ENCODE results near the gene PTGES2. TPM values are rescaled to one million over a fixed set of nuclear protein-coding genes. Genes with fewer than 3 reads are reported as not detected.
A peak's percentile ranks its signal among the peaks of the same experiment; 100 is the strongest.

PTGES2 gene
- total and polyA plus RNA-seq, 4 donors: 22.8 to 41.1 (median 31.5) TPM

DNA sequence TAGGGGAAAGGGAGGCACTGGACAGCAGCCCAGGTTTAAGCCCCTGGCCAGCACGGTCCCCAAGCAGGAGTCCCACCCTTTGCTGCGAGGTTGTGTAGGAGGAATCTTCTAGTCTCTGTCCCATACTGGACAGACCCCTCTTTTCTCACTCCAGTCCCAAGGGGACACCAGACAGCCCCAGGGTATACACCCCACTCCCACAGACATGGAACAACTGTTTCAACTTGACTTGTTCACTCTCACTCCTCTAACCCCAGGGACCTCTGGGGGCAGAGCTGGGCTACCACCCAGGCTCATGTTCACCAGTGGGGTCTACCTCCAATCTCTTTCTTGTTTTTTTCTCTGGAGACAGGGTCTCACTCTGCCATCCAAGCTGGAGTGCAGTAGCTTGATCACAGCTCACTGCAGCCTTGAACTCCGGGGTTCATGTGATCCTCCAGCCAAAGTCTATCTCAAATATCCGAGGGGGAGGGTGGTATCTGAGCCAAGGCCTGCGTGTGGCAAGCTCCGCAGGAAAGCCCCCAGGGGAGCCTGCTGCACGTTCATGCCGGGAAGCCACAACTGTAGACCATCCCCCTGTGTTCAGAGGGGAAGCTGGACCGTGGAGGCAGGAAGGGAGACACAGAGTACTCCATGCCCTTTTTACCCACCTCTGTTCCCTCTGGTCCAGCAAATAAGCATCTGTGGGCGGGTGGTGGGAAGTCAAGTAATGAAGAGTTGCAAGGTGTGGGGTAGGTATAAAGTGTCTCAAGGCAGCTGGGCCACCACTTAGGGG lies 1.8 kb downstream of the PTGES2 start:
- Histone ChIP-seq H3K4me1 (ENCODE audit: control insufficient read depth in 4 of 4, insufficient read depth in 4 of 4, low read length in 3 of 4) (peaks cover 13 to 34% (median 23%) of the 10 kb centered on the region in 4 donors), H3K27ac (ENCODE audit: low read depth in 1 of 2, low read length in 2 of 2) (no peak overlapping the region), H3K9ac (ENCODE audit: low read depth in 1 of 2, low read length in 2 of 2) (no peak overlapping the region), H3K9me3 (ENCODE audit: control insufficient read depth in 4 of 4, low read length in 3 of 4) (no peaks in the 10 kb centered on the region), H3K27me3 (ENCODE audit: control insufficient read depth in 4 of 4, insufficient read depth in 4 of 4, low read length in 3 of 4) (no peaks in the 10 kb centered on the region), H3K36me3 (ENCODE audit: control insufficient read depth in 4 of 4, insufficient read depth in 3 of 4, low read depth in 1 of 4, low read length in 3 of 4) (peaks cover 3 to 20% (median 7%) of the 10 kb centered on the region in 4 donors), H3K4me3 (ENCODE audit: low read depth in 1 of 3, low read length in 3 of 3) (no peak overlapping the region)
- TF ChIP-seq, protein P1, sequence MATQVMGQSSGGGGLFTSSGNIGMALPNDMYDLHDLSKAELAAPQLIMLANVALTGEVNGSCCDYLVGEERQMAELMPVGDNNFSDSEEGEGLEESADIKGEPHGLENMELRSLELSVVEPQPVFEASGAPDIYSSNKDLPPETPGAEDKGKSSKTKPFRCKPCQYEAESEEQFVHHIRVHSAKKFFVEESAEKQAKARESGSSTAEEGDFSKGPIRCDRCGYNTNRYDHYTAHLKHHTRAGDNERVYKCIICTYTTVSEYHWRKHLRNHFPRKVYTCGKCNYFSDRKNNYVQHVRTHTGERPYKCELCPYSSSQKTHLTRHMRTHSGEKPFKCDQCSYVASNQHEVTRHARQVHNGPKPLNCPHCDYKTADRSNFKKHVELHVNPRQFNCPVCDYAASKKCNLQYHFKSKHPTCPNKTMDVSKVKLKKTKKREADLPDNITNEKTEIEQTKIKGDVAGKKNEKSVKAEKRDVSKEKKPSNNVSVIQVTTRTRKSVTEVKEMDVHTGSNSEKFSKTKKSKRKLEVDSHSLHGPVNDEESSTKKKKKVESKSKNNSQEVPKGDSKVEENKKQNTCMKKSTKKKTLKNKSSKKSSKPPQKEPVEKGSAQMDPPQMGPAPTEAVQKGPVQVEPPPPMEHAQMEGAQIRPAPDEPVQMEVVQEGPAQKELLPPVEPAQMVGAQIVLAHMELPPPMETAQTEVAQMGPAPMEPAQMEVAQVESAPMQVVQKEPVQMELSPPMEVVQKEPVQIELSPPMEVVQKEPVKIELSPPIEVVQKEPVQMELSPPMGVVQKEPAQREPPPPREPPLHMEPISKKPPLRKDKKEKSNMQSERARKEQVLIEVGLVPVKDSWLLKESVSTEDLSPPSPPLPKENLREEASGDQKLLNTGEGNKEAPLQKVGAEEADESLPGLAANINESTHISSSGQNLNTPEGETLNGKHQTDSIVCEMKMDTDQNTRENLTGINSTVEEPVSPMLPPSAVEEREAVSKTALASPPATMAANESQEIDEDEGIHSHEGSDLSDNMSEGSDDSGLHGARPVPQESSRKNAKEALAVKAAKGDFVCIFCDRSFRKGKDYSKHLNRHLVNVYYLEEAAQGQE (IDR thresholded peaks at IDR 0.05): no peak
- TF ChIP-seq, protein P2, sequence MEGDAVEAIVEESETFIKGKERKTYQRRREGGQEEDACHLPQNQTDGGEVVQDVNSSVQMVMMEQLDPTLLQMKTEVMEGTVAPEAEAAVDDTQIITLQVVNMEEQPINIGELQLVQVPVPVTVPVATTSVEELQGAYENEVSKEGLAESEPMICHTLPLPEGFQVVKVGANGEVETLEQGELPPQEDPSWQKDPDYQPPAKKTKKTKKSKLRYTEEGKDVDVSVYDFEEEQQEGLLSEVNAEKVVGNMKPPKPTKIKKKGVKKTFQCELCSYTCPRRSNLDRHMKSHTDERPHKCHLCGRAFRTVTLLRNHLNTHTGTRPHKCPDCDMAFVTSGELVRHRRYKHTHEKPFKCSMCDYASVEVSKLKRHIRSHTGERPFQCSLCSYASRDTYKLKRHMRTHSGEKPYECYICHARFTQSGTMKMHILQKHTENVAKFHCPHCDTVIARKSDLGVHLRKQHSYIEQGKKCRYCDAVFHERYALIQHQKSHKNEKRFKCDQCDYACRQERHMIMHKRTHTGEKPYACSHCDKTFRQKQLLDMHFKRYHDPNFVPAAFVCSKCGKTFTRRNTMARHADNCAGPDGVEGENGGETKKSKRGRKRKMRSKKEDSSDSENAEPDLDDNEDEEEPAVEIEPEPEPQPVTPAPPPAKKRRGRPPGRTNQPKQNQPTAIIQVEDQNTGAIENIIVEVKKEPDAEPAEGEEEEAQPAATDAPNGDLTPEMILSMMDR (IDR thresholded peaks at IDR 0.05; ENCODE audit: low read depth, low read length, missing input control): no peak
- TF ChIP-seq HNF4A (conservative IDR thresholded peaks at IDR 0.05) (peak; percentile 47 to 68), YY1 (IDR thresholded peaks at IDR 0.05) (no peak), SP1 (IDR thresholded peaks at IDR 0.05) (peak; percentile 23), FOXA2 (IDR thresholded peaks at IDR 0.05) (no peak), RXRA (IDR thresholded peaks at IDR 0.05) (peak in 1 of 2 donors; percentile 1)
- 46% methylated on average over 10 of the region's 10 CpGs for WGBS
- DNase-seq (ENCODE audit: low spot score): no peak

DNA sequence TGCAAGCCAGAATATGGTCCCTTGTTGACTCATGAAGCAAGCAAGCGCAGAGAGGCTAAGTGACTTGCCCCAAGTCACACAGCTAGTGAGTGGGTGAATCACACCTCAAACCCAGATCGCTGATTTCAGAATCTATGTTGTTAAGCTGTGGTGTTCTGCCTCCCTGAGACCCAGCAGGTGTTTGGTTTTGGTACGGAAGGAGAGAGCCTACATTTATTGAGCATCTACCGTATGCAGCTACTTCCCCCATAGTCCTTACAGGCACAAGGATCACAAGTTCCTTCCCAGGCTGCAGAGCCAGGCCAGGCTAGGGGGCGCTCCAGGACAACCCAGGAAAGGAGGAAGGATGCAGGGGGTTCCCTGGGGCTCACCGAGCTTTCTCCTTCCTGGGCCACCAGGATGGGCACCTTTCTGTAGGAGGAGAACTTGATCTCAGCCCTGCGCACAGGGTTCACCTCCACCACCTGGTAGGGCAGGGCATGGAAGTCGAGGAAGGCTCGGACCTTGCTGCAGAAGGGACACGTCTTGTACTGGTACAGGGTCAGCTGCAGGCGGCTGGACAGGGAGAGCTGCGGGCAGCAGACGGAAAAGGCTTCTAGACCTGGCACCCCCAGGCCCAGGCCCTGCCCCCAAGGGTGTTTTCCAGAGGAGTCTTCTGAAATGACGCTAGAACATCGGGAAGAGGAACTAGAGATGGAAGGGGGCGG lies 2.5 kb downstream of the PTGES2 start:
- no peak overlapping the region for H3K9ac ChIP-seq (ENCODE audit: low read depth in 1 of 2, low read length in 2 of 2)
- TF ChIP-seq, protein P2 (IDR thresholded peaks at IDR 0.05; ENCODE audit: low read depth, low read length, missing input control): peak; percentile 15
- TF ChIP-seq, protein P3, sequence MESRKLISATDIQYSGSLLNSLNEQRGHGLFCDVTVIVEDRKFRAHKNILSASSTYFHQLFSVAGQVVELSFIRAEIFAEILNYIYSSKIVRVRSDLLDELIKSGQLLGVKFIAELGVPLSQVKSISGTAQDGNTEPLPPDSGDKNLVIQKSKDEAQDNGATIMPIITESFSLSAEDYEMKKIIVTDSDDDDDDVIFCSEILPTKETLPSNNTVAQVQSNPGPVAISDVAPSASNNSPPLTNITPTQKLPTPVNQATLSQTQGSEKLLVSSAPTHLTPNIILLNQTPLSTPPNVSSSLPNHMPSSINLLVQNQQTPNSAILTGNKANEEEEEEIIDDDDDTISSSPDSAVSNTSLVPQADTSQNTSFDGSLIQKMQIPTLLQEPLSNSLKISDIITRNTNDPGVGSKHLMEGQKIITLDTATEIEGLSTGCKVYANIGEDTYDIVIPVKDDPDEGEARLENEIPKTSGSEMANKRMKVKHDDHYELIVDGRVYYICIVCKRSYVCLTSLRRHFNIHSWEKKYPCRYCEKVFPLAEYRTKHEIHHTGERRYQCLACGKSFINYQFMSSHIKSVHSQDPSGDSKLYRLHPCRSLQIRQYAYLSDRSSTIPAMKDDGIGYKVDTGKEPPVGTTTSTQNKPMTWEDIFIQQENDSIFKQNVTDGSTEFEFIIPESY (IDR thresholded peaks at IDR 0.05): no peak
- peak in 1 of 2 donors; percentile 45 for TF ChIP-seq RAD21 (IDR thresholded peaks at IDR 0.05)
- peak; percentile 75 for DNase-seq (ENCODE audit: low spot score)
- no peak overlapping the region for H3K4me3 ChIP-seq (ENCODE audit: low read depth in 1 of 3, low read length in 3 of 3)
- peaks cover 3 to 24% (median 7%) of the 10 kb centered on the region in 4 donors for H3K36me3 ChIP-seq (ENCODE audit: control insufficient read depth in 4 of 4, insufficient read depth in 3 of 4, low read depth in 1 of 4, low read length in 3 of 4)
- no peak overlapping the region for H3K27ac ChIP-seq (ENCODE audit: low read depth in 1 of 2, low read length in 2 of 2)
- 83% methylated on average over 16 of the region's 16 CpGs for WGBS
- H3K9me3 ChIP-seq (ENCODE audit: control insufficient read depth in 4 of 4, low read length in 3 of 4): no peaks in the 10 kb centered on the region
- H3K4me1 ChIP-seq (ENCODE audit: control insufficient read depth in 4 of 4, insufficient read depth in 4 of 4, low read length in 3 of 4): peaks cover 13 to 34% (median 23%) of the 10 kb centered on the region in 4 donors
- H3K27me3 ChIP-seq (ENCODE audit: control insufficient read depth in 4 of 4, insufficient read depth in 4 of 4, low read length in 3 of 4): no peaks in the 10 kb centered on the region
